ENCODE results near the gene TMTC4. TPM values are rescaled to one million over a fixed set of nuclear protein-coding genes. Genes with fewer than 3 reads are reported as not detected.

TMTC4 gene
- 114 TPM for total RNA-seq

GRCh38 chr13:100674572-100674871 is at the start of gene TMTC4:
Gene TMTC4, minus strand, starts transcription at chr13:100674795. Its CDS starts 4,433 bp downstream, at chr13:100670362.

GRCh38 chr13:100588331-100589177 is 86.0 kb downstream of the TMTC4 start, which contains the start of gene GGACT:
Gene GGACT, minus strand, starts transcription at chr13:100588789. Its CDS starts 56,198 bp downstream, at chr13:100532591.

Other genes with a start within 250 kb of the TMTC4 start
- 0.31 TPM for gene GGACT, start 86.0 kb downstream of the TMTC4 start, total RNA-seq

All from parietal lobe (tissue), 1 donor.